LoVo (cell line): ENCODE data around the gene TRAIP.
"Not testable (repeated sequence)": the region's sequence is repeated elsewhere in the genome, so short reads cannot be mapped to it uniquely, and the experiment has no call there.

ENCODE experiments used
- DNase-seq: peaks from one replicate; pipeline ENCODE4 v3.0.0-alpha.2; 2016; ENCODE audit warnings: low spot score

TRAIP gene, protein sequence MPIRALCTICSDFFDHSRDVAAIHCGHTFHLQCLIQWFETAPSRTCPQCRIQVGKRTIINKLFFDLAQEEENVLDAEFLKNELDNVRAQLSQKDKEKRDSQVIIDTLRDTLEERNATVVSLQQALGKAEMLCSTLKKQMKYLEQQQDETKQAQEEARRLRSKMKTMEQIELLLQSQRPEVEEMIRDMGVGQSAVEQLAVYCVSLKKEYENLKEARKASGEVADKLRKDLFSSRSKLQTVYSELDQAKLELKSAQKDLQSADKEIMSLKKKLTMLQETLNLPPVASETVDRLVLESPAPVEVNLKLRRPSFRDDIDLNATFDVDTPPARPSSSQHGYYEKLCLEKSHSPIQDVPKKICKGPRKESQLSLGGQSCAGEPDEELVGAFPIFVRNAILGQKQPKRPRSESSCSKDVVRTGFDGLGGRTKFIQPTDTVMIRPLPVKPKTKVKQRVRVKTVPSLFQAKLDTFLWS

DNA sequence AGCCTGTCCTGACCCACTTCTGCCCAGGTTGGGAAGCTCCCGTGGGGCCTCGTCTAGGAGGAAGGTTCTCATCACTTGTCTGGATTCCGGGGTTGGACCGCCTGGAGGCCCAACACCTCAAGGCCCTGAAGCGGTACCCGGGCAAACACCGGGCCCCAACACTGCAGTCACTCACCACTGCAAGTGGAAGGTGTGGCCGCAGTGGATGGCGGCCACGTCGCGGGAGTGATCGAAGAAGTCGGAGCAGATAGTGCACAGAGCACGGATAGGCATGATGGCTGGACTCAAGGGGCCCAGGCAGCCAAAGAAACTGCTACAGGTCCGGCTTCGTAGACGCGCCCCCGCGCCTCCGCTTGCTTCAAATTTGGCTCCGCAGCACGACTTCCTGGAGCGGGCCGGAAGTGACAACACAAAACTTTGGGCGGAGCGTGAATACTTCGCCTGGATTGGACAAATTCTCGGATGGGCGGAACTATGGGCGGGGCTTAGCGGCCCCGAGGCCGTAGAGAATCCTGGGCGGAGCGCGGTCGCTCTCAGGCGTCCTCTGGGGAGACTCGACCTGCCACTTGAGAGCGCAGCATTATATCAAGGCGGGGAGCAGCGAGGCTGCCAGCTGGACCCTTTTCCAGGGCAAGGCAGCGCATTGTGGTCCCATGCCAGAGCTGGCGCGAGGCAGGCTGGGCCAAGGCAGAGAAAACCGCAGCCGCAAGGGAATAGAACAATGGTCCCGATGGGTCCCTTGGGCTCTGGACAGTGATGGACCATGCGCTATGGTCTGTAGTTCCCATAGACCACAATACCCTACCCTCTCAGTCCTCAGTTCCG lies at the start of gene TRAIP:
Gene TRAIP, minus strand, starts transcription at position 384 of the 825 bp plus-strand sequence. Its CDS starts 111 bp downstream, at position 273.
- peak; percentile 97 for DNase-seq

DNA sequence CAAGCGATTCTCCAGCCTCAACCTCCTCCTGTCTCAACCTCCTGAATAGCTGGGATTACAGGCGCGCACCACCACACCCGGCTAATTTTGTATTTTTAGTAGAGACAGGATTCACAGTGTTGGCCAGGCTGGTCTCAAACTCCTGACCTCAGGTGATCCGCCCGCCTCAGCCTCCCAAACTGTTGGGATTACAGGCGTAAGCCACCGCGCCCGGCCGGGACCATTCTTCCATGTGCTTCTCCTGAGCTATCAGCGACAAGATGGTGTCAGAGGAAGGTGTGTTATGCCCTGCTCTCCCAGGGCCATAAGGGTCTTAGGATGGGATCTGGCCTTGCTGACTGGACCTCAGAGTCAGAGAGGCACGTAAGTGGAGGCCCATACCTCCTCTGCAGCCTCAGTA lies 48.1 kb upstream of the TRAIP start:
- DNase-seq = not testable (repeated sequence)

DNA sequence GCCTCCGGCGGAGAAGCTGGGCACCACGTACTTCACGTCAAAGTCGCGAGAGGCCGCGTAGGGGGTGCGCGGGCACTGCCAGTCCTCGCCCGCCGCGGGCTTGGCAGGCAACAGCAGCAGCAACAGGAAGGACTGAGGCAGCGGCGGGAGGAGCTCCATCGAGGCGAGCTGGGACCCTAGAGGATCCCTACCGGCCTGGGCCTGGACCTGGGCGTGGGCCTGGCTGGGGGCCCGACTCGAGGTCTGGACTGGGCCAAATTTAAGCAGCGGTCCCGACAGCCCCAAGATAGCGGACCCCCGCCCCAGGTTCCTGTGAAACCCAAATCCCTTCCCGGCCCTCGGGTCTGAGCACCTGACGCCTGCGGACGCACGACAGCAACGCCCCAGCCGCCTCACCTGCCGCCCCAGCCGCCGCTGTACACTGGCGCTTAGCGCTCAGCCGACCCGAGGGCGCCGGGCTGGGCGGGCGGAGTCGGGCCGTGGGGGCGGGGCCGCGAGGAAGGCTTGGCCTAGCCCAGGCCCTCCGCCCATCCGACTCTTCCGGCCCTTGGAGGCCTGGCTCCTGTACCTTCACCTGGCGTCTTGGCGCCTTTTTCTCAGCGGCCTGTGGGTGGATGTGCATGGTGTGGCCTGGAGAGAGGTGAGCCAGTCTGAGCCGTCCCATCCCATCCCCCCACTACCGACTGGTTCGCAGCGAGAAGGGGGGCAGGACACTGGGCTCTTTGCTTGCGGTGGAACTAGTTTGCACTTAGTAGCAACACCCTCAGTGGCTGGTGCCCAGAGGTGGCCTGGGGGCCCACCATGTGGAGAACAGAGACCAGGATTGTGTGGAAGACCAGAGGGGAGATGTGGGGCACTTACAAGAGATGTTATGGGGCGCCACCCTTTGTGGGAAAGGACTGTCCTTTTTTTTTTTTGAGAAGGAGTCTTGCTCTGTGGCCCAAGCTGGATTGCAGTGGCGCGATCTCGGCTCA lies 47.4 kb upstream of the TRAIP start, which contains the start of gene MST1R:
Gene MST1R, minus strand, starts transcription at position 423 of the 974 bp plus-strand sequence. Its CDS starts 264 bp downstream, at position 159.
- peak; percentile 92 for DNase-seq

DNA sequence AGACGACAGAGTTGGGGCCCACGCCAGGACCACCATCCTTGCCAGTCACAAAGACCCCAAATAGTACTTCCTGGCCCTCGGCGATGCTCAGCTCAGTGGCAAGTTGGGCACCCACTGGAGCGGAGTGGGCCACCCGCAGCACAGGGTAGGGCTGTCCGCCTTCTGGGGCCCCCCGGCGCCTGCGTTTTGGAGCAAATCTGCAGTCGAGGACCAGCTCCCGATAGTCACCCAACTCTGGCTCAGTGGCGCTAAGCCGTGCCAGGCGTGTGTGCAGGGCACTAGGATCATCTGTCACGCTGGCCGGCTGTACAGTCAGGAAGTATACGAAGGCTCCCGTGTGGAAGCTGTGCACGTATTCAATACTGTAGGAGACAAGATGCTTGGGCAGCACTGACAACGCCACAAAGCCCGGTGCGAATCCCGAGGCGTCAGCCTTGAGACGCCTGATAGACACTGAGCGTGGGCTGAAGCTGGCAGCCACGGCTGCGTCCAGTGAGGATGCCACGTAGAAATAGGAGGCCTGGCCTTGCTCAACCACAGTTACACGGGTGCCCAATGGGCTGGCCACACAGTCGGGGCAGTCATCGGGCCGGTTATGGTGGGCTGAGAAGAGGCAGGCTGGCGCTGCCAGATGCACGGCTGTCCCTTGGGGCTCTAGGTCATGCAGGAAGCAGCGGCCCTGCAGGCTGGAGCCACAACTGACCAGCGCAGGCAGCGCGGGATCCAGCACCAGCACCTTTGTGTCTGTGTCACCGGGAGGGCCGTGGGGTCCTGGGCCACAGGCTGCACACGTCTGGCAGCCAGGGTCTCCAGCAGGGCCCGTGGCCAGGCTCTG lies 46.4 kb upstream of the TRAIP start:
- no peak for DNase-seq

DNA sequence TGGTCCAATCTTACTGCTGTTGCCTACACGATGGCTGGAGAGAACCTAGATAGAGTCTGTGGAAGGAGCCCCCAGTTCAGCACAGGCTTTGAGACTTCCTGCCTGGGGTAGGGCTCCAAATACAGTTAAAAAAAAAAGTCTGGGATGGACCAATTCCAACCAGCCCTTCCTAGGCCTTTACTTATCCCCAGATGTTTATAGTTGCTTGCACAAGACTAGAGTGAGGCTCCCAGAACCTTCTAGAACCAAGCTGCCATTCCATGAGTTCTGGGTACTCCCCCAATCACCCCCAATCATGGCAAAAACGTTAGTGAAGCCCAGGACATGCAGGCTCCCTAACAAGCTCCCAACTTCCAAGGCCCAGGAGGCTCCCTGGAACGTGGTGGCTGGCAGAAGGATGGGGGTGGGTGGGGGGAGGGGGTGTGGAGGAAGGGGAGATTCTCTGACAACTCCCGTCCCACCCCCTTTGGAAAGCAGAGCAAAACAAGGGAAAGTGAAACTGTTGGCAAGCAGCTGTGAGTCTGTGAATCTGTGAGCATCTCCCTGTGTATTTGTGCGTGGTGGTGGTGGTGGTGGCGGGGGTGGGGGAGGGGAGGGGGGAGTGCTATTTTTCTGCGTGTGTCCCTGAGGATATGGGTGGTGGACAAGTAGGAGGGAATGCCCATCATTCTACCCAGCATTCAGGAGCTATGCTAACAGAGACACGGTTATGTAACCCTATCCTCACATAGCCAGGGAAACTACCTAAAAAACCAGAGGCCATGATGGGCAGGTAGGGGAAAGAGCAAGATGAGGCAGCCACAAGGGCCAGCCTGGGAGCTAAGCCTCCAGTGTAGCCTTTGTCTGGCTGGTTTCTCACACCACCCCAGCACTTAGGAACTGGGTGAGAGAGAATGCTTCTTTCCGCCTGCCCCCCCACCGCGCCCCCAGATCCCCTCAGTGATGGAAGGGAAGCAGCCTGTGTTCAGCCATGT lies 45.3 kb upstream of the TRAIP start:
- DNase-seq = no peak

DNA sequence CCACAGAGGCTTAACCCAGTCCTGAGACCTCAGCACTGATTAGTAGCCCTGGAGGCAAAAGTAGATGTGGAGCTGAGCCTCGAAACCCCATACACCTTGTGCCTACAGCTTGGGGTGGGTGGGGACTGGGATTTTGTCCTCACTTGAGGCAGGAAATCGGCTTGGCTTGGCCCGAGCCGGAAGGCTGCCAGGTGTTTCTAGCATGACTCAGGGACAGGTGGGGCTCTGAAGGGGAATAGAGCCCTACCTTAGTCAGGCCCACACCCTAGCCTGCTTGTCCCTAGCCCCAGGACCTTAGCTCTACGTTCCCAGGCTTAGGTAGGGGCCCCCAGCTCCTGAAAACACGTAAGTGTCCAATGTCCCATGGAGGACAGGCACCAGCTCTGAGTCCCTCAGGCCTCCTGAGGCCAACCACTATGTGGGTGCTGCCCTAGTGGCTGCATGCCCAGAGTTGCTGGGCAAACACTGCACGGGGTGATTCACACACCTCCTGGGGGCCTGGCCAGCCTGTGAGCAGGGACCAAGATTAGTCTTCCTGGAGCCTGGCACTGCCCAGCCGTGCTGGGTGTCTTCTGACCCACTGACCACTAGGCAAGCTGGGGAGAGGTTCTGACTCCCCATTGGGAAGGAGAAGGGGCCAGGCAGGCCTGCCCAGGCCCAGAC lies 44.3 kb upstream of the TRAIP start:
- DNase-seq = peak; percentile 96

DNA sequence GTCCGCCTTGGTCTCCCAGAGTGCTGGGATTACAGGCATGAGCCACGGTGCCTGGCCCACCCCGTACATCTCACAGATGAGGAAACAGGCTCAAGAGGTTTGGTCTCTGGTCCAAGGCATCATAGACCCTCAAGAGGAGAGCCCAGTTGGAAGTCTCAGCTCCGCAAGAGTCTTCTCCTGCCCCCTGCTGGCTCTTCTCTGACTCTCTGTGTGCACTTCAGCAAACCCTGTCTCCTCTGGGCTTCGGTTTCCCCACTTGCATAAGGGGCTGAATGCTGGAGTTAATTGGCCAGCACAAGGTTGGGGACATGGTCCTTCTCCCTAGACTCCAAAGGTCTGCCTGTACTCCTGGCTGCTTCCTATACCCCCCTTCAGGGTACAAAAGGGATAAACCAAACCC lies 43.5 kb upstream of the TRAIP start:
- no peak for DNase-seq

DNA sequence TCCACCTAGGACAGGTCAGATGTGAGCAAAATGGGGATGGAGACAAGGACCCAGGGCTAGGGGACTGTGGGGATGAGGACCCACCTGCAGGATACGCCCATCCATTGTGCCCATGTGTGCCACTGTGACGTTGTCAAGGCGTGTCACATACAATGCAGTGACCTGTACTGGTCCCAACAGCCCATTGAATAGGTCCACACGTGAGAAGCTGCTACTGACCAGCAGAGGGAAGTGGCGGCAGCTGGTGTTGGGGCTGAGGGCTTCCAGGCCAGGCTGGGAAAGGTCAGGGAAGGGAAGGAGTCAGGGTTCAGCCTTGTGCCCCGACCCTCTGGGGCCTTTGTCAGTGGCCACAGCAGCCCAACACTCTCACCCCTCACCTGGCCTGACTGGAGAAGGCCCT lies 42.6 kb upstream of the TRAIP start:
- no peak for DNase-seq

DNA sequence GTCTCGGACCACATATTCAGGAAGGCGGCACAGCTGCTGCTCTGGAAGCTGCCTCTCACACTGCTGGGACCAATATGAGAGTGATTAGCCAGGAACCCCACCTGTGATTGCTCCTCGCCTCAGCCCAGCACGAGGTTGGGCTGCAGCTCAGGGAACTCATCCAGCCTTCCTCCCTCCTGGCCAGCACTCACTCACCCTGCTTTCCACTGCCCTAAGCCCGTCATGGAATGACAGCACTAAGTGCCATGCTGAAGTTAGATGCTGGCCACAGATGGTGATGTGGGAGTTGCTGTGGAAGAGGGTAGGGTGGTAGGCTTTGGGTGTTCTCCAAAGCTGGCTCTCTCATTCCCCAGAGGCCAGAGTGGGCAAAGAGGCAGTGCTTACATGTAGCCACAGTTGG lies 40.0 kb upstream of the TRAIP start:
- DNase-seq = no peak

DNA sequence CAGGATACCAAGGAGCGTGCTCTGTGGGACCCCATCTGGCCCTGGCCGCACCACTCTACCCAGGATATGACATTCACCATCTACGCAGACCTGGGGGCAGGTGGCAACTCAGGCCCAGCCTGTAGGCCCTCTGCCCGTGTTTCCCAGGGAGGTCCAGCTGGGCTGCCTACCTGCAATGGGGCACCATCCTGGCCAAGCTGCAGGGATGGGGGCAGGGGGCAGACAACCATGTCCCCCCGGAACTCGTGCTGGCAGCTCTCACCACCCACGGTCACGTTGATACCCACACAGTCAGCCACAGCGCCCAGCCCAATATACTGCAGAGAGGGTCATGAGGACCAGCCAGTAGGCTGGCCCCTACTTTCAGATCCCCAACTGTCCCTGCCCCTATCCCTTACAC lies 39.4 kb upstream of the TRAIP start:
- no peak for DNase-seq

DNA sequence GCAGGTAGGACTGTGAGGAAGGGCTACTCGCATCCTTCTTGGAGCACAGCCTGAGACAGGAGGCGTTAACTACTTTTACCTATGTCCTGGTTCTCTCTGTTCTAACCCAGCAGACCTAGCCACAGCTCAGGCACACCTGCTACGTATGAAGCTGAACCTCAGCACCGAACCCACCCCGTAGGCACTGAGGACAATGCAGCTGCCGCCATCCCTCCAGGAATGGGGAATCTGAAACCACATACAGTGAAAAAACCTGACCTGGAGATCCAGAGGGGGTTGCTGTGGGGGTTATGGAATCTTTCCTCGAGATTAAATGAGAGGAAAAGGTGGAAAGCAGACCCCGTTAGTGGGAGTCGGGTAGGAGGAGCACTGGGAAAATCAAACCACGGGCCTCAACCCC lies 32.9 kb upstream of the TRAIP start:
- no peak for DNase-seq

DNA sequence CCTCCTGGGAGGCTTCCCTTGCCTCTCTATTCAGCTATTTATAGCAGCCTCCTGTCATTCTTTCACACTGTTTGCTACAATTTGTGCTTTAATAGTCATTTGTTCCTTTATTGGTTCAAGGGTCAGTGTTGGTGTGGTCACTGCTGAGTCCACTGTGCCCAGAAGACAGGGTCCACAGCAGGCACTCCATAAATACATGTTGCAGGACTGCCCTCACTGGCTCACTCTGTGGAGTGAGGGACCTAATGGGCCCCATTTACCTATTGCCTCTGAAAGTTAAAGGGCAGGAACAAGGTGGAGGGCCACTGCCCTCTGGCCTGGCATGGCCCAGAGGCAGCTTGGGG lies 30.5 kb upstream of the TRAIP start:
- DNase-seq = no peak

DNA sequence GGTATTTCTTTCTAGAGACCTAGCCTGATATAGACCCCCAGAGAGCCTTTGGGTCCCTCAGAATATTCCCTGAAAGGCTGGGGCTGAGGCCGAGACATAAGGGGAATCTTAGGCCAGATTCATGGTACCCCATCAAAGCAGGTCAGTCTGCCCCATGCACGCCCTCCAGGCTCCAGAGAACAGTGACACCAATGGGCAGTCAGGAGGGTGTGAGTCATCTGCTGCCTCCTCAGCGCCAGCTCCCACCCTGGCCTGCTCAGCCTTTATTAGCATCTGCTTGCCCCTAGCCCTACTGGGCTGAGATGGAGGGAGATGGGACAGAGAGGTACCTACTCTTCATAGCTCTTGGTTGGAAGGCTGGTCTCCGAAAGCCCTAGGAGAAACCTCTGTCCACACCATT lies 27.6 kb upstream of the TRAIP start:
- no peak for DNase-seq

DNA sequence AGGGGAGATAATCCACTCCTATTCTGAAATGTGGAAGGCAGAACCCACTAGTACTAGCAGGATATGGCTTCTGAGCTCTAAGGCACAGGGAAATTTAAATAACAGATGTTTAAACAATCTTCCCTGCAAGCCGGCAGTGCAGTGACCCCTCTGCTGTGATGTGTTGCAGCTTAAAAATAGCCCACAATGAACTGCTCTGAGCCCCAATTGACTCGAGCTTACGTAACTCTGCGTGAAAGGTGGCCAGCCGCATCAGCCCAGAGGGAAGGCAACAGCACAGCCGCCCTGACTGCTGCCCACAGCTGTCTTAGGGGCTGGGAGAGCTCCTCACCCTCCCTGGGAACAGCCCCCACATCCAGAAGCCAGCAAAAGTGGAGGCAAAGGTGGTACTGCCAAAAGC lies 25.8 kb upstream of the TRAIP start:
- DNase-seq = no peak

DNA sequence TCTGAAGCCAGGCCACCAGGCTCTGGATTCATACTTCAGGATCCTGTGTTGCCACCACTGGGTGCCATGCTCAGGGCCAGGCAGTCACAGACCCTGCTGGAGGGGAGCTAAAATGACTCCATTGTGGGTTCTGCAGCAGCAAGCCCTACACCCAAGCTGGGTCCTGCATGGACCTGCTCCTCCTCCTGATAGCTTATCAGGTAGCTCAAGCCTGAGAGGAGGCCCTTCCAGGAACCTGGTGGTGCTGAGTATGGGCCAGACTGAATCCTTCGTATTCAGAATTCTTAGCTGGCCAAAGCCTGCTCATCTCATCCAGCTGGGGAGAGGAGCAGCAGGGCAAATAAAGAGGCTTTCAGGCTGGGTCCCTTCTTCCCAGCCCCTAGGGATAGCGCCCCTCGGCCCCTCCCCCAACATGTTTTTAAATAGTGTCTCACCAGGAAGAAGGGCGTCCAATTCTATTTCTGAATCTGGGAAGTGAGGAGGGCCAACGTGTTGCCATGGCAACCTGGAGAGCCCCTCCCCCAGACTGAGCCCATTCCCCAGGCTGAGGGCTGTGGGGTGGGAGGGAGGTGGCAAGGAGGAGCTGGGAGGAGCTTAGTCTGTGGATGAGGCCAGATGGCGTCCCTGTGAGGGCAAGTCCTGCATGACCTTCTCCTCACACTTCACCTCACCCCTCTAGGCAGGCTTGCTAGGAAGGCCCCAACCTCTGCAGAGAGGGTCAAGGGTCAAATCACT lies 24.4 kb upstream of the TRAIP start:
- DNase-seq = no peak

DNA sequence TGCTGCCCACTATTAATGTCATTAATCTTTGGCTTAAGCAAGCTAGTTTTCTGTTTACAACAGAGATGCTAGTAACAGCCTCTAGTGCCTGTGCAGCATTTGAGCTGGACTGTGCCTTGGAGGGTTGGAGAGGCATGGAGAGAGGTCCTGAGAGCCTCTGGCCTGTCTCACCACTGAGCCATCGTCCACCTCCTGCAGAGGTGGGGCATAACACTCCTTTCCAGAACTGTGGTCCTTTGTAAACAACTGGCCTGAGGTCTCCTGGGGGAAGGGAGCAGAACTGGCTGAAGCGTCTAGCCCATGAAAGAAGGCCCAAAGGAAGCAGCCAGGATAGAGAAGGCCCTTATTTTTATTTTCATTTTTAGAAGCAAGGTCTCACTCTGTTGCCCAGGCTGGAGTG lies 23.4 kb upstream of the TRAIP start:
- DNase-seq = no peak

DNA sequence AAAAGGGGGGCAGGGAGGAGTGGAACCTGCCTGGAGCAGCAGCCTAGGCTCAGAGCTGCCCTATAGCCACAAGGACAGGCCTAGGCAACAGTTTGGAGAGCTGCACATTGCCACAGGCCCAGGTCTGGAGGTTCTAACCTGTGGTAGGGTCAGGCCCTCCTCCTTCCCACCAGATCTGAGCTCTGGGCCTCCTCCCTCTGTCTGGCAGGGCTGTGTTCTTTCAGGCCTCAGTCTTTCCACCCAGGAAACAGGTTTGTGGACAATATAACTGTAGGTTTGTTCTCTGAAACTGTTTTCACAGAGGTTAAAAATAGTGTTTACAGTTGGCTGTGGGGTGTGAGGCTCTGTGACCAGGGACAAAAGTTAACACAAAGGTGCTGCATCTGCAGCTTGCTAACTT lies 22.3 kb upstream of the TRAIP start:
- no peak for DNase-seq

DNA sequence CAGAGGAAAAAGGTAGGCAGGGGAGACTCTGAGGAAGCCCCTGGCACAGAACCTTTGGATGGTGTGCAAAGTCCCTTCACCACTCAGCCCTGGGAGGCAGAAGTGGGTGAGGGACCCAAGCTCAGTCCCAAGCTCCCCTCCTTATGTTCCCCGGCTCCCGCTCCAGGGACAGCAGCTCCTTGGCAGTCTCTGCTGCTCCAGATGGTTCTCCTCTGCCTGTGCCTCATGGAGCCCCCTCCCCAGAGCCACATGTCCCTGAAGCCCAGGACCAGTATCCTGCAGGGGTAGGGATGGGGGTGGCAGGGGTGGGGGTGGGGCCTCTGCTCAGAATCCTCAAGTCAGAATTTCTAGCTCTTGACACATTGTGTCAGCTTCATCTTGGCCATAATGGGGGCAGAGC lies 21.4 kb upstream of the TRAIP start:
- DNase-seq = no peak

DNA sequence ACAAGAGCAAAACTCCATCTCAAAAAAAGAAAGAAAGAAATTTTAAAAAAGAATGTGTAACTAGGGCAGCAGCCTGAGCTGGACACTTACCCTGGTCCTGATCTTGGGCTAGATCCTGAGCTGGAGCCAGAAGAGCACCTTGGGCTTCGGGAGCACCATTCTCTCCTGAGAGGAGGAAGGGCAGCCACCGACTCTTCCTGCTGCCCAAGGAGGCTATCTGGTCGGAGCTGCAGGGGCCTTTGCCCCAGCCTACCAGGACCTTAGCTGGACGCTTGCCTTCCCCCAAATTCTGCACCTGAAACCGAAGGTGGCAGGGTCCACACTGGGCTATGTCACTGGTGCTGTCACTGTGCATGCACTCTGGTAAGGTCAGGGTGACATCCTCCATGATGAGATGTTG lies 20.2 kb upstream of the TRAIP start:
- no peak for DNase-seq
